Activated CD8-positive, alpha-beta T cell treated with anti-CD3 and anti-CD28 coated beads, Interleukin-2, amount 10 ng/mL, durations not matched to agents 7 days and 5 days (primary cell): ENCODE data around the gene CCDC82. TPM values are rescaled to one million over a fixed set of nuclear protein-coding genes. Genes with fewer than 3 reads are reported as not detected.

ENCODE experiments used
- ATAC-seq: fragments of 150-1000 bp; cut with Tn5 transposase; one replicate; pipeline ENCODE4 v1.10.0; 2021; ENCODE audit warnings: moderate library complexity
- CTCF ChIA-PET: fragments of 350-600 bp; sonication (Branson Sonifier 250); formaldehyde crosslinking; loops from one replicate; lab custom pipeline; 2021; ENCODE audit warnings: antibody characterized with exemption; lab: Charles Lee
- POLR2A ChIA-PET: fragments of 350-600 bp; sonication (Branson Sonifier 250); formaldehyde crosslinking; loops from one replicate; lab custom pipeline; 2021; ENCODE audit warnings: antibody characterized with exemption; lab: Charles Lee
- DNase-seq: peaks from one replicate; pipeline ENCODE4 v3.0.0-alpha.2; 2020
- H3K27ac Mint-ChIP-seq: one replicate; pipeline ENCODE4 v1.8.0; 2021; ENCODE audit warnings: mild to moderate bottlenecking, mixed read lengths
- H3K27me3 Mint-ChIP-seq: one replicate; pipeline ENCODE4 v1.8.0; 2021; ENCODE audit warnings: low read depth, mixed read lengths
- H3K36me3 Mint-ChIP-seq: one replicate; pipeline ENCODE4 v1.8.0; 2021; ENCODE audit warnings: low read depth, mixed read lengths
- H3K4me1 Mint-ChIP-seq: one replicate; pipeline ENCODE4 v1.8.0; 2021; ENCODE audit warnings: low read depth, mixed read lengths
- H3K4me3 Mint-ChIP-seq: one replicate; pipeline ENCODE4 v1.8.0; 2021; ENCODE audit warnings: mild to moderate bottlenecking, mixed read lengths
- H3K9me3 Mint-ChIP-seq: one replicate; pipeline ENCODE4 v1.8.0; 2022; ENCODE audit warnings: mixed read lengths; ENCODE audit not compliant: insufficient read depth
- total RNA-seq, 2 experiments: library from RNA; stranded (reverse); gene quantifications; one replicate each; pipeline ENCODE4 v1.2.3, GENCODE V29; 2021

Gene CCDC82
- total RNA-seq, 2 experiments from 2014 or later: 35.7 to 37.5 TPM

DNA sequence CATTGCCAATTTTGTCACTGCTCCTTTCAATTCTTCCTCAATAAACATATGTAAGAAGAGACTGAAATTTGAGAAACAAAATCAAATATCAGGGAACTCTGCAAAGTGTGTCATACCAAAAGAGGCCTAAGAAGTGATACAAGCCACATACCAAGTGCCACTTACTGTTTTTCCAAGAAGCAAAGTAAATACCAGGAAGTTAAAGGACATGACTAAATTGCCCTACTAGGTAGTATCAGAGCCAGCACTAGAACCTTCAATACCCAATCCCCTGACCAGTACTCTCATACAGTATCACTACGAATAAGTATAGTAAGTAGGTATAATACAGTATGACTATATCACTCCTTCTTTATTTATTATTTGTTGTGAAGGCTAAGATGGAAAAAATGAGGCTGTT is 60.3 kb downstream of the CCDC82 start:
- H3K27me3 Mint-ChIP-seq: no peaks in the 10 kb centered on the region
- peaks cover 36% of the 10 kb centered on the region for H3K36me3 Mint-ChIP-seq
- no peaks in the 10 kb centered on the region for H3K9me3 Mint-ChIP-seq
- no peak overlapping the region for H3K4me3 Mint-ChIP-seq
- ChIA-PET POLR2A (interaction anchor here (1.4 kb wide), 1 partner anchor 12 kb away, joined by 5 read pairs; no protein-coding TSS in a partner anchor), CTCF (interaction anchor here (4.0 kb wide), 1 partner anchor 12 kb away, joined by 51 read pairs; the partner anchor contains the start of gene MAML2)
- peak overlapping the region; percentile 37 for H3K27ac Mint-ChIP-seq
- no peak for DNase-seq
- ATAC-seq: peak; percentile 70
- H3K4me1 Mint-ChIP-seq: peaks cover 49% of the 10 kb centered on the region

DNA sequence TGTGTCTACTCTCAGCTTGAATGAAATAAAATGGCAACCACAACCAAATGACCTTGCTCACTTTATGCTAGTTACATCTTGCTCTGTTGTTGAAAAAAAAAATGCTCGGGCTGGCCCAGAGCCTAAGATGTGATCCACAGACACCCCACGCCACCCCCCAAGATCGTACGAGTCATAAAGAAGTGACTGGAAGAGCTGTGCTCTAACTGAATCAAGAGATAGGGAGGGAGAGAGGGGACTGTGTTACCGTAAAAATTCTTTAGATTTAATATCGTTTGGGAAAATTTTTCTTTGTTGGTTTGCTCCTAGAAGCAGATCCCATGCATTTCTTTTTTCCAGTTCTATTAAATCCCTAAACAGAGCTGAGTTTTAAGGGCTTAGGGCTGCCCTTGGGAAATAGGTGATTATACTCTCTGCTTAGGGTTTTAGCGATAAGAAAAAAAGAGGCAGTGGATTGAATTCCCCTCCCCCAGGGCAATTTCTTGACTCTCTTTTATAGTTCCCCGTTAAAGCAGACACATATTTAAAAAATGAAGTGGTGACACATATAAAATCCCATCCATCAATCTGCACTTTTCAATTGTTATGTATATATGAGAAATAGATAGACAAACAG is 61.2 kb downstream of the CCDC82 start:
- no peak for DNase-seq

DNA sequence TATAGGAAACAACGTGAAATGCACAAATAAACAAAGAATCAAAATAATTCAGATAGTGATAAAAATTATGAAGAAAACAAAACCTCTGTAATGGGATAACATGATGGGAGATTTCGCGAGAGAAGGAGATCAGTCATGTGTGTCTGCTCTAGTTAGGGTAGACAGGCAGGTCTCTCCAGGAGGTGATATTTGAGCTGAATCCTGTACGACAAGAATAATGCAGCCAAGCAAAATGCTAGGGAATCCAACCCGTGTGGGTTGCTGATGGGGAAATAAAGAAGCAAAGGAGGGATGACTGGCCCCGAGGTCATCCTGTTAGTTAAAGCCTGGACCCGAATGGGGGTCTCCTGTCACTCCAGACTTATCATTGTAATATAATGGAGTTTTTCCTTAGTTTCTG is 62.8 kb downstream of the CCDC82 start:
- Mint-ChIP-seq H3K9me3 (no peaks in the 10 kb centered on the region), H3K4me1 (peaks cover 37% of the 10 kb centered on the region), H3K36me3 (peaks cover 38% of the 10 kb centered on the region), H3K27me3 (no peaks in the 10 kb centered on the region), H3K27ac (no peak overlapping the region), H3K4me3 (no peak overlapping the region)
- POLR2A ChIA-PET: no interaction called here
- ATAC-seq: no peak
- no peak for DNase-seq
- CTCF ChIA-PET: interaction anchor here (11.2 kb wide), 1 partner anchor 15 kb away, joined by 69 read pairs; the partner anchor contains the start of gene MAML2

More for the DNA sequence above, 61.2 kb downstream of the CCDC82 start:
- ATAC-seq: no peak
- CTCF ChIA-PET: interaction anchor here (0.9 to 1.8 kb wide), 5 partner anchors 10 to 65 kb away, joined by 3 to 5 read pairs (median 3); no protein-coding TSS in a partner anchor
- H3K4me3 Mint-ChIP-seq: no peak overlapping the region
- peaks cover 38% of the 10 kb centered on the region for H3K36me3 Mint-ChIP-seq
- POLR2A ChIA-PET: no interaction called here
- H3K4me1 Mint-ChIP-seq: peaks cover 48% of the 10 kb centered on the region
- no peaks in the 10 kb centered on the region for H3K27me3 Mint-ChIP-seq
- no peak overlapping the region for H3K27ac Mint-ChIP-seq
- no peaks in the 10 kb centered on the region for H3K9me3 Mint-ChIP-seq

DNA sequence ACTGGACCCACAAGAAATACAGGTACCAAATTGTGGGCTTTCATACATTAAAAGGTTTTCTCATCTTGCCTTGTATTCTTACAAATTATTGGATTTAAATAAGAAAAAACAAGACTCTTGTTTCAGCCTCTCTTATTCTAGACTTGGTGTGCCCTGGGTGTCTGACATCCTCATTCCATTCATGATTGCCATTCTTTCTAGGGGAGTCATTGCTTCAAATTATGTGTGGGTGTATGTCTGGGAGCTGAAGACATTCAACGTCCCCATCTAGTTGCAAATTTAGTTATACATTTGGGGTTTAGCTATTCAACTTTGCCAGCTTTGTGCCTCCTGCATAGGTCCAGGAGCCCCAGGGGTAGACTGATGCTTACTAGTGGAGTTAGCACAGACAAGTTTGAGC is 64.8 kb downstream of the CCDC82 start:
- Mint-ChIP-seq H3K27ac (no peak overlapping the region), H3K27me3 (no peaks in the 10 kb centered on the region), H3K4me3 (no peak overlapping the region), H3K36me3 (peaks cover 44% of the 10 kb centered on the region), H3K4me1 (peaks cover 27% of the 10 kb centered on the region), H3K9me3 (no peaks in the 10 kb centered on the region)
- ChIA-PET POLR2A (no interaction called here), CTCF (interaction anchor here (11.2 kb wide), 1 partner anchor 17 kb away, joined by 69 read pairs; the partner anchor contains the start of gene MAML2)
- DNase-seq: no peak
- ATAC-seq: no peak

DNA sequence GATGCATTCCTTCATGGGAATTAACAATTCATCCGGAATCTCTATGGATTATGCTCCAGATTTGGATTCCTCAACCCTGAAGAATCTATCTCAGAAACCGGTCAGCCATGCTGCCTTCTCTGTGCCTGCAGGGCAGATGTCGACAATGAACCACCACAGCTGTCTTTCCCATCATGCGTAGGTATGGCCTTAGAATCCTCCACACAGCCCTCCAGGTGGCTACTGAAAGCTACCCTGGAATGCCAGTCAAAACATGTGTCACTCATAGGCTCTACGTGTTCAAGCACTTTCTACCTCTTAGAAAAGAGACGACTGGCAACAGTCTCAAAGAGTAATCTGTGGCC is 66.1 kb downstream of the CCDC82 start:
- Mint-ChIP-seq H3K27me3 (no peaks in the 10 kb centered on the region), H3K4me1 (peaks cover 23% of the 10 kb centered on the region), H3K36me3 (peaks cover 44% of the 10 kb centered on the region), H3K27ac (no peak overlapping the region), H3K4me3 (no peak overlapping the region), H3K9me3 (no peaks in the 10 kb centered on the region)
- ATAC-seq (no peak), DNase-seq (no peak)
- ChIA-PET CTCF (interaction anchor here (11.2 kb wide), 1 partner anchor 19 kb away, joined by 69 read pairs; the partner anchor contains the start of gene MAML2), POLR2A (no interaction called here)

DNA sequence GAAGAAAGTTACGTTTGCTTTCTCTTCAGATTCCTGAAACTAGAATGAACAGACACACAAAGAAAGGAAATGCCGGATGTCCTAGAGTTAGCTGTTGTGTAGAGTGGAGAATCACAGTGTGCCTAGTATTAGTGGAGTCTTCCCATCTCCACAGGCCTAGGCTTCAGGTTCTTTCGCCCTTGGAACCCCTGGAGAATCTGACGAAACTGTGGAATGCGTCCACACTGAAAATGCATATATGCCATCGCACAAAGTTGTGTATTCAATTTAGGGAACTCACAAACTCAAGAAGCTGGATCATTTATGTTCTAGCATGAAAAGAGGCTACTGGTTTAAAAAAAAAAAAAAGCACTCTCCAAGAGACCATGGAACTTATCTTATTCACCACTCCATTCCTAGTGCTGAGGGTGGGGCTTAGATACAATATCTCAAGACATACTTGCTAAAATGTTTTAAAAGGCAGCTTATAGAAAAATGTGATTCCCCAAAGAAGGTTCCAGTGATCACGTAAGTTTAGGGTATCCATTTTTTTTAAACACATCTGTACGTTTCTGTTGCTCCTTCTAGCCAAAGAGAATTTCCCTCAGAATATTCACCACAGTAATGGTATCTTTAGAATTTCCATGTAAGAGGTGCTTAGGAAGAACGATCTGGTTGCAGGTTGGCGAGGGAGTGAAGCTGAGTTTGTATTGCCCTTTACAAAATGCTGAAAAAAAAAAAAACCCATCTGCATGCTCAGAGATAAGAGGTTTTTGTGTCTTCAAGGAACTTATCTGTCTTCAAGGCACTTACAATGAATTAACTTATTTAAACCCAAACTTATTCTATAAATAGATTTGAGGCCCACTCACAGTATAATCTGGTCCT is 66.7 kb downstream of the CCDC82 start:
- DNase-seq (no peak), ATAC-seq (no peak)
- Mint-ChIP-seq H3K4me1 (peaks cover 26% of the 10 kb centered on the region), H3K4me3 (no peak overlapping the region), H3K36me3 (peaks cover 47% of the 10 kb centered on the region), H3K27ac (no peak overlapping the region), H3K9me3 (no peaks in the 10 kb centered on the region), H3K27me3 (no peaks in the 10 kb centered on the region)
- CTCF ChIA-PET: interaction anchor here (0.9 to 11.2 kb wide), 2 partner anchors 16 to 19 kb away, joined by 3 to 69 read pairs; partner anchors contain the start of gene MAML2
- POLR2A ChIA-PET: no interaction called here

DNA sequence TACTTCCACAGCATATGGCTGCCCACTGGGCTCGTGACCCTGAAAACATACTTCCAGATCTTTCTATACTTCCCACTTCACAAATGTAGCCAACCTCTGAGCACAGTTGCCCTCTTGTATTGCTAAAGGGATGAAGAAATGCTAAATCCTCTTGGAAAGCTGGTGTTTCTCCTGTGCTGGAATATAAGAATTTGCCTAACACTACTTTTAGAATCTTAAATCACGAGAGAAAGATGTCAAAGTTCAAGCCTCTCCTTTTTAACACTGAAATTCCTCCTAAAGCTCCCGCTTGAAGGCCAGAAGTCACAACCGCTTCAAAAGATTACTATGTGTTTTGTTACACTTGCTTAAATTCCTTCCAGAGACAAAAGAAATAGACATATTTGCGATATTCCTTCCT is 68.6 kb downstream of the CCDC82 start:
- ATAC-seq: no peak

DNA sequence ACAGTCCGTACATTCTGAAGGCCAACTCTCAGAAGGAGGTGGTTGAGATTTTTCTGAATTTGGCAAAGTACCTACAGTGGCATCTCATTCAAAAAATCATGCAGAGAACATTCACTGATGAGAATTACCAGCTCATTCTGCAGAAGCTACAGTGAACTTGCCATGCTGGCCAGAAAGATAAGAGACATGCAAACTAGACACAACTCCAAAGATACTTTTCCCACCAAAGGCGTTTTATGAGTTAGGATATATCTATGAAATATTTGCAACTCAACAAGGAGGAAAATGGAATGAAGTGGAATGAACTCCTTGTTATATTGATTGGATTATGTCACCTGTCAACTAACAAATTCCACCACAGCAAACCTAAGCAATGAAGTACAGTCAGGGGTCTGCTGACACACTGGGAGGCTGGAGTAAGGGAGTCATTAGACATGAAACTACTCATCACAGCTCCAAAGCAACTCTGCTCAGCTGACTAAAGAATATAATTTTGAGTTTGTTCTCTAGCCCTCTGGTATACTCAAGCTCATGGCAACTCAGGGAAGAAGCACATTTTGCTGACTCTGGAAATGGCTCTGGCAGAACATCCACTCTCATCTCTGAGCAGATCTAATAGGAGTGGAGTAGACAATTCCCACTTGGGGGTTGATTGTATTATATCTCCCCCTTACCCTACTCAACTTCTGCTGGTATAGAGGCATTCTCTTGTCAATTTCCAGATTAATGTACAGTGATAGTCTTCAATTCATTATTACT is 69.6 kb downstream of the CCDC82 start:
- ATAC-seq (no peak), DNase-seq (no peak)
- peaks cover 58% of the 10 kb centered on the region for H3K36me3 Mint-ChIP-seq
- no peaks in the 10 kb centered on the region for H3K27me3 Mint-ChIP-seq
- H3K4me1 Mint-ChIP-seq: peaks cover 39% of the 10 kb centered on the region
- no peak overlapping the region for H3K27ac Mint-ChIP-seq
- H3K9me3 Mint-ChIP-seq: no peaks in the 10 kb centered on the region
- no peak overlapping the region for H3K4me3 Mint-ChIP-seq
- CTCF ChIA-PET: interaction anchor here (1.0 to 11.2 kb wide), 2 partner anchors 13 to 22 kb away, joined by 3 to 69 read pairs; partner anchors contain the start of gene MAML2
- POLR2A ChIA-PET: no interaction called here

More for the DNA sequence above, 68.6 kb downstream of the CCDC82 start:
- Mint-ChIP-seq H3K36me3 (peaks cover 57% of the 10 kb centered on the region), H3K27me3 (no peaks in the 10 kb centered on the region), H3K4me1 (peaks cover 35% of the 10 kb centered on the region), H3K9me3 (no peaks in the 10 kb centered on the region), H3K4me3 (no peak overlapping the region), H3K27ac (no peak overlapping the region)
- ChIA-PET POLR2A (no interaction called here), CTCF (interaction anchor here (1.2 to 11.2 kb wide), 3 partner anchors 14 to 21 kb away, joined by 3 to 69 read pairs (median 4); partner anchors contain the start of gene MAML2)
- no peak for DNase-seq

DNA sequence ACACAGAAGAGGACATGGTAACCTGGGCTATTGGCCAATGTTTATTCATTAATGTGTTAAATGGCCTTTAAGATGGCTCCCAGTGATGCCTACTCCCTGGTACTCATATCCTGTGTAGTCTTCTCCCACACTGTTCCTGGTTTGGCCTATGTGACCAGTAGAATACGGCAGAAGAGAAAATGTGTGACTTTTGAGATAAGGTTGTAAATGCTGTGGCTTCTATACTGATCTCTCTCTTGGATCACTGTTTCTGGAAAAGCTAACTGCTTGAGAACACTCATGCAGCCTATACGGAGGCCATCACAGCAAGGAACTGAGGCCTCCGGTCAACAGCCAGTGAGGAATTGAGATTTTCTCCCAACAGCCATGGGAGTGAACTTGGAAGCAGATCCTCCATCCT is 70.9 kb downstream of the CCDC82 start:
- peaks cover 64% of the 10 kb centered on the region for H3K36me3 Mint-ChIP-seq
- ChIA-PET CTCF (interaction anchor here (1.0 to 11.2 kb wide), 3 partner anchors 14 to 39 kb away, joined by 3 to 69 read pairs (median 3); partner anchors contain the start of gene MAML2), POLR2A (no interaction called here)
- no peaks in the 10 kb centered on the region for H3K9me3 Mint-ChIP-seq
- DNase-seq: no peak
- no peak overlapping the region for H3K27ac Mint-ChIP-seq
- H3K4me3 Mint-ChIP-seq: no peak overlapping the region
- H3K4me1 Mint-ChIP-seq: peaks cover 51% of the 10 kb centered on the region
- no peak for ATAC-seq
- H3K27me3 Mint-ChIP-seq: no peaks in the 10 kb centered on the region

DNA sequence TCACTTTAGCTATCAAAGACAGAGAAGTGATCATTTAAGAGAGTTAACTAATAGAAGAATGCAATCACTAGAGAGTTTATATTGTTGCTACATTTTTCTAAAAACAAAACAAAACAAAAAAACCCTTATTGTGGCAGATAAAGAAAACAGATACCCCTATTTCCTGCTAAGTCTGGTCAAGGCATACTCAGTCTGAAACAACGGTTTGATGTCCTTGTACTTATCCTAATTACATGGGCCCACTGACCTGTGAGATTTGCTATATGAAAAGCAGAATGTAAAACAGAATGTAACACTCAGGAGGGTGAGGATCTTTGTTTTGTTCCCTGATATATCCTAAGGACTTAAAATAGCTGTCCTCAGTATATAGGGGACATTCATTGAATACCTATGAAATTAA is 71.3 kb downstream of the CCDC82 start:
- CTCF ChIA-PET: interaction anchor here (1.0 to 11.2 kb wide), 2 partner anchors 24 to 39 kb away, joined by 3 to 69 read pairs; partner anchors contain the start of gene MAML2
- peaks cover 56% of the 10 kb centered on the region for H3K4me1 Mint-ChIP-seq
- peak overlapping the region; percentile 58 for H3K27ac Mint-ChIP-seq
- H3K4me3 Mint-ChIP-seq: no peak overlapping the region
- no peaks in the 10 kb centered on the region for H3K9me3 Mint-ChIP-seq
- ATAC-seq: no peak
- no peak for DNase-seq
- peaks cover 62% of the 10 kb centered on the region for H3K36me3 Mint-ChIP-seq
- POLR2A ChIA-PET: no interaction called here
- H3K27me3 Mint-ChIP-seq: no peaks in the 10 kb centered on the region

DNA sequence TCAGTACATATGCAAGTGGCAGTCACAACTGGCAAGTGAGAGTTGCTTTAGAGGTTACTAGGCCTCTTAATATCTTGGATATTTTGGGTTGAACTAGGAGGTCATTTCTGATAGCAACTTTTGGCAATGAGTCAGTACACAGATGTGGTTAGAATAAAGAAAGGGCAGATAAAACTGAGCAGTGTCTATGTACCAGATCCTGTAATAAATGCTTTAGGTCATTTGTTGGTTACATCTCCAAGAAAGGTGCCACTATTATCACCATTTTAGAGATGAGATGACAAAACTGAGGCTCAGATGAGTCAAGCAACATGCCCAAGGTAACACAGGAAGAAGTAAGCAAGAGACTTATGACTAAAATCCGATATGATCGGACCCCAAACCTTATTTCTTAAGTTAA is 71.7 kb downstream of the CCDC82 start:
- Mint-ChIP-seq H3K27ac (peak overlapping the region; percentile 58), H3K36me3 (peaks cover 63% of the 10 kb centered on the region), H3K4me3 (no peak overlapping the region), H3K4me1 (peaks cover 60% of the 10 kb centered on the region), H3K27me3 (no peaks in the 10 kb centered on the region), H3K9me3 (no peaks in the 10 kb centered on the region)
- ChIA-PET CTCF (interaction anchor here (1.0 to 11.2 kb wide), 2 partner anchors 24 to 39 kb away, joined by 3 to 69 read pairs; partner anchors contain the start of gene MAML2), POLR2A (no interaction called here)
- ATAC-seq (peak; percentile 41), DNase-seq (no peak)
